Measurements from ENCODE around the gene ING5.
"Not testable (repeated sequence)": the region's sequence is repeated elsewhere in the genome, so short reads cannot be mapped to it uniquely, and the experiment has no call there.

Gene ING5

DNA sequence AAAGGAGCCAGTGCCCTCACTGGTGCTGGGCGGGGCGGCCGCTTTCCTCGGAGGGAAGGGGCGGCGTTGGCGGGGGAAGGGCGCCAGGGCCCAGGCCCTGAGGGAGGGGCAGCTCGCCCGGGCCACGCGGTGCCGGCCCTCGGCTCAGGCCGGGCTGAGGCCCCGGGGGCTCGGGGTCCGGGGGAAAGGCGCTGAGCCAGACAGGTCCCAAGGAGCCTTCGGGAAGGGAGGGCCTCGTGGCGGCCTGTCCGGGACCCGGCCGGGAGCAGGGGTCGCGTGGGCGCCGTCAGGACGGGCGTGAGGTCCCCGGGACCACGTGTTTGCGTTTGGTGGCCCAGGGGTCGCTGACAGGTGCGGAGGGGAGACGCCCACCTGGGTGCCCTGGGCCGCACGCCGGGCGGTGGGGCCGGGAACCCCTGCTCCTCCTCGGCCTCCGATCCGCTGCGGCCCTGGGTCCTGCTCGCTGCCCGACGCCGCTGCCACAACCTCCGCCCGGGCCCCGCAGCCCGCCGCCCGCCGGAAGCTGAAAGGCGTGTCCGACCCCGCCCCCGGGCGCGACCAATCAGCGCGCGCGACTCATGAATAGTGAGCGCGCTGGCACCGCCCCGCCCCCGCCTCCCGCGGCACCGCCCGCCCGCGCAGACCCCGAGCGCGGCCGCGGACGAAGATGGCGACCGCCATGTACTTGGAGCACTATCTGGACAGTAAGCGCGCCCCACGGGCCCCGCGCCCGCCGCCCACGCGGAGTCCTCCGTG, at the start of gene ING5:
Gene ING5, plus strand, starts transcription at position 641 of the 756 bp plus-strand sequence. Its CDS starts 27 bp downstream, at position 668.
- peak; percentile 95 to 99 for DNase-seq (ENCODE audit: low read depth in 2 of 2)

DNA sequence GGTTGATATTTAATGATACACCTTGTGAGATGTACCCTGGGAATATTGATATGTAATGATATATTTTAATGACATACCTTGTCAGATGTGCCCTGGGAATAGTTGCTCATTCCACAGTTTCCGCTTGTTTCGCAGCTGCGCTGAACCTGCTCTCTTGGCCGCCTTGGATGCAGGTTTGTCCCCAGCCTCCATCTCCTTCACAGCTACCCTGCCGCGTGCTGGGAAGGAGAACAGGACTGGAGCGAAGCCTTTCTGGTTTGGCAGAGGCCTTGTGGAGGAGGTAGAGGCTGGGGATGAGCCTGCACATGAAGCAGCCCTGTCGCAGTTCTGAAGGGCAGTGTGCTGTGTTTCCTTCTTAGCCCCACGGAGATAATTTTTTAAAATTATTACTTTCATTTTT, 49.7 kb upstream of the ING5 start:
- no peak for DNase-seq (ENCODE audit: low read depth in 2 of 2)

DNA sequence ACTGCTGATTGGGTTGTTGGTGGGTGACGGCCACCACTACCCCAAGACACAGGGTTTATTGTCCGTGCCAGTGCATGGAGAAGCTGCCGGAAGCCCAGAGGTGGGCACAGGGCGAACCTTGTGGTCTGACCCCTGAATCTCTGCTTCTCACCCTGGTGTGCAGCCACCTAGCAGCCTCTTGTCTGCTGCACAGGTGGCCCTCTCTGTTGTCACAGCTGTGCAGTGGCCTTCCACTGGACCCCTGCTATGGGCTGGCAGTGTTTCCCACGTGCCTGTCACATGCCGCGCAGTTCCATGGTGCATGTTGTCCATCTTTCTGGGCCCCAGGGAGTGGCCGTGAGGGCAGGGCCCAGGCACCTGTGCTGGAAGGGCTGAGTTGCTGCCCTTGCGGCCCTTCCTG, 49.1 kb upstream of the ING5 start:
- DNase-seq (ENCODE audit: low read depth in 2 of 2), result no peak

DNA sequence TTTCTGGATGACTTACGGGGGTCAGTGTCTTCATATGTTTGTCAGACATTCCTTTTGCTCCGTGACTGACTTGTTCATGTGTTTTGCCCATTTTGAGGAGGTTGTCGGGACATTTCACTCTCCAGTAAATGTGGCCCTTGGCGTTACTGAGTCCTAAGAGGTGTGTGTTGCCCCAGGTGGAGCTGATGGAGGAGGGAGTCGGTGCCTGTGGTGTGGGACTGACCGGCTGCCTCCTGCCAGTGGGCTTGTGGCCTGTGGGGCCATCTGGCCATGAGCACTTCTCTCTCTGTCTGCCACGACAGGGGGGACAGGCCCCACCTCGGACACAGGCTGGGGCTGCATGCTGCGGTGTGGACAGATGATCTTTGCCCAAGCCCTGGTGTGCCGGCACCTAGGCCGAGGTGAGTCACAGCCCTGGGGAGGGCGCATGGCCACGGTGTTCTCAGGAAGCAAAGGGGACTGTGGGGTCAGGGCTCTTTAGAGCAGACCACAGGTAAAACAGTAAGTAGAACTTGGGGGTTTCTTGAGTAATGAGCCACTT, 48.6 kb upstream of the ING5 start:
- no peak for DNase-seq (ENCODE audit: low read depth in 2 of 2)

DNA sequence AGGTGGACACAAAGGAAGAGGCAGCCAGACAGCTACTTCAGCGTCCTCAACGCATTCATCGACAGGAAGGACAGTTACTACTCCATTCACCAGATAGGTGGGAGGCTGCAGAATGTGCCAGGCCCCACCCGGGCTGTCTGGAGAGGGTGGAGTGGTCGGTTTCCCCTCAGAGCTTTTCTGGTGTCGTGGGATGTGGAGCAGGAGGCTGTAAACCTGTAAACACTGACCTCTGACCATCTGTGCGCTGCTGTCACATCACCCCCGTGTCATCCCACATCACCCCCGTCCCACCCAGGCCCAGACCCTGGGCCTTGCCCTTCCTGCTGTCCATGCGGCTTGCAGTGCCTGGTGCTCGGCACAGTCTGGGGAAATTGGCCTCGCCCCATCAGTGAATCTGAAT, 47.3 kb upstream of the ING5 start:
- no peak for DNase-seq (ENCODE audit: low read depth in 2 of 2)

DNA sequence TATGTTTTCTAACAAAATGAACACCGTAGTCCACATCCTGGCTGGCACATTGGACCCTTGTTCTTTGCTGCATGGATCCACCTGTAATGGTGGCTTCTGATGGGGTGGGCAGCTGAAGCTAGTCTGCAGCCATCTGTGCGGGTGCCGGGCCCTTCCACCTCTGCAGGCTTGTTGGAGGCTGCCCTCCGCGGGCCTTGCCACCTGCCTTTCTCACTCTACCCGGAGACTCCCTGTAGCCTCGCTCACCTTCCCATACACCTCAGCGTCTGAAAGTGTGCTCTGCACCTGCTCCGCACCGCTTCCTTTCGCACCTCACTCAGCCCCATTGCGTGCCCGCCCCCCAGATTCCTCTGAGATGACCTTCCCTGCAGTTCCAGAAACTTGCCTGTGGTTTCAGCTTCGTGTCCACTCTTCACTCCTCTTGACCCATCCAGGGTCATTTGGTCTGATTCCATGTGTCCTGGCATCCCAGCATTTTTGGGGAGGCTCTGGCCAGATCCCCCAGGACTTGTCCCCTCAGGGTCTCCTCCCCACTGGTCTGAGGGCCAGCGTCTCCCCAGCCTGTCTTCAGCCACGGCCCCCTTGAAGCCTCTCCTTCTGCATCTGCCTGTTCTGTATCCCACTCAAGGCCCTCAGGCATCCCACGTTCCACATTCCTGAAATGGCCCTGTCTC, 46.2 kb upstream of the ING5 start:
- DNase-seq (ENCODE audit: low read depth in 2 of 2), result no peak

DNA sequence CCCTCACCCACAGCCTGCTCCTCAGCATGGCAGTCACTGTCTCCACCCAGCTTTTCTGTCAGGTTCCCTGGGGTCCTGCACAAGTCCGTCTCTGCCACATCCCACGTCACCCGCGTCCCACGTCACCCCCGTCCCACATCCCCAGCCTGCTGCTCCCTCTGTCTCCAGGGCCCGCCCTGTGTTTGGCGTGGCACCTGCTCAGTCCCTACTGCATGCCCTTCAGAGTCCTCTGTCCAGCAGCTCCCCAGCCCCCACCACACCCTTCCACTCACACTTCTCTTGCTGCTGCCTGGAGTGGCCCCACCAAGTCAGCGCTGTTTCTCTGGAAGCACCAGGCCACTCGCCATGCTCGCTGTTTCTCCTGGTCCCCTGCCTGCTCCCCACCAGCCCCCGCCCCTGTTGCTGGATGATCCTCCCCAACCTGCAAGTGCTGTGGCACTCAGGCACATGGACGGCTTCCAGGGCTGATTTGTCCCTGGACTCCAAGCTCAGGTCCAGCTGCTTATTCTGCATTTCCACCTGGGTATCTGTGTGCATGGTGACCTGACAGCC, 45.6 kb upstream of the ING5 start:
- no peak for DNase-seq (ENCODE audit: low read depth in 2 of 2)

DNA sequence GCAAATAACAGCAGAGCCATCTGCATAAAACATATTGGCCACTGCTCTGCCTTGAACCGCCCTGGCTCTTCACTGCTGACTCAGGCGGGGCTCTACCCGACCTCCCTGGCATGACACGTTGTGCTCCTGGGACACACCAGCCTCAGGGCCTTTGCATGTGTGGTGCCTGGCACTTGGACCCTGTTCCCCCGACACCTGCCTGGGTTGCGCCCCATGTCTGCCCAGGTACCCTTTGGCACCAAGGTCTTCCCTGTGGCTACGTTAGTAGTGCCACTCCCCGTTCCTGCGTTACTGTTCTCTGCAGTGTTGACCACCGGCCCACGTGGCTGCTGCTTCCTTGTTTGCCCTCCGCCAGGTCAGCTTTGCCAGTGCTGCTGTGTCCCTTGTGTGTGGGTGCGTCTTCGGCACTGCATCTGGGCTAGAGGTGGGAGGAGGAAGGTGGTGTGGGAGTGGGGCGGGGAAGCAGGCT, 44.0 kb upstream of the ING5 start:
- no peak for DNase-seq (ENCODE audit: low read depth in 2 of 2)

DNA sequence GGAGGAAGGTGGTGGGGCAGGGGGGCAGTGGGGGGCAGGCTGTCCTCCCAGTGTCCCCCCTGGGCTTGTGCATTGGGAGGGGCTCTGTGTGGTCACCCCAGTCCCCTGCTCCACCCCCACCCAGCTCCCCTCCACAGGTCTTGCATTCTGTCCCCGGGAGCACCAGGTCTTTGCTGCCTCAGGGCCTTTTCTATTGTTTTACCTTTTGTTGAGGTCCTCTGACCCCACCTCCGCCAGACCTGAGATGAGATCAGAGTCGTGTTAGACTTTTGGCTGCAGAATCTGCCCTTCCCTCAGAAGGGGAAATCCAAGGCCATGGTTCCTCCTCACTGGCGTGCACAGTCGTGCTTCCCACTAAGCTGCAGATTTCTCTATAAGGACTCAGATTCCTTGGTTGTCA, 43.5 kb upstream of the ING5 start:
- no peak for DNase-seq (ENCODE audit: low read depth in 2 of 2)

DNA sequence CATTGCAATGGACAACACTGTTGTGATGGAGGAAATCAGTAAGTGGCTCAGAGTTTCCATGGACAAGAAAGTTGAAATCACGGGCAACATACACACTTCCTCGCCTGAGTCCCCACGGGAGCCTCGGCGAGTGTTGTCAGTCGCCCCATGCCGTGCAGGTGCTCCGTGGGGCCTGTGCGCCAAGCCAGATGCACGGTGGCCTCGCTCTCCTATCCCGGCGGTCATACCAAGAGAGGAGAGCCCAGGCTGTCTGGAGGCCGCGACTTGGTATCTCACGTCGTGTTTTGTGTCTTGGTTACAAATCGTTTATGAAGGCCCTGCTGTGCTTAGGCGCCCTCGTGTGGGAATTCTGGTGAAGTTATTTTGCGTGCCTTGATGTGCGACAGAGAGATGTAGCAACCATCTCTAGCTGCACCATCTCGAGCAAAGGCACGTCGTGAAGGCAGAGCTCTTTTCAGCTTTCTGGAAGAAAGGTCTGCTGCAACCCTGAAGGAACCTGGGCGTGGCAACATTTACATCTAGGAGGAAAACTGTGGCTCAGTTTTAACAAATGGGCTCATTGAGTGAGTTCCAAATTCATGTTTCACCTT, 42.6 kb upstream of the ING5 start:
- DNase-seq (ENCODE audit: low read depth in 2 of 2), result peak; percentile 5 to 22

DNA sequence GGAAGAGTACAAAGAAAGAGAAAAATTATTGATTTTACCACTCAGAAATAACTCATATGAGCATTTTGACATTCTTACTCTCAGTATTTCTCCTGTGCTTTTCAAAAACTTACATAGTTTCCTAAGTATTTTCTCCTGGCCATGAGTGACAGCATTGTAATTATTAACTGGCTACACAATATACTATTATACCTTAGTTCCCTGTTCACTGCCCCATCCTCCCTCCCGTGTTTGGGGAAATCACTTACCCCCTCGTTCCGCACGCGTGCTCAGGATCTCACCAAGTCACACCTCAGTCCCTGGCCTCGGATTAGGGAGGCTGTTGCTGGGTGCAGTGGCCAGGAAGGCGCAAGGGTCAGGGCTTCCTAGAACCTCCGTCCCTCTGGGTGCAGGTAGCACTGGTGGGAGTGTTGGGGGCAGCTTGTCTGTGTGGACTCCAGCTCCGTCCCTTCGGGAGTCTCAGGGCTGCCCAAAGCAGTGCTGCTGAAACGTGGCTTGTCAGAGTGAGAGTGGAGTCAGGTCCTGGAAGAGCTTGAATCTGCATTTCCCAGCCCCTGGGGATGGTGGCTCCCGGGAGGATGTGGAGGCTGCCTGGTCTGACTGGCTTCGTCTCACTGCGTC, 41.1 kb upstream of the ING5 start:
- DNase-seq (ENCODE audit: low read depth in 2 of 2), result no peak

DNA sequence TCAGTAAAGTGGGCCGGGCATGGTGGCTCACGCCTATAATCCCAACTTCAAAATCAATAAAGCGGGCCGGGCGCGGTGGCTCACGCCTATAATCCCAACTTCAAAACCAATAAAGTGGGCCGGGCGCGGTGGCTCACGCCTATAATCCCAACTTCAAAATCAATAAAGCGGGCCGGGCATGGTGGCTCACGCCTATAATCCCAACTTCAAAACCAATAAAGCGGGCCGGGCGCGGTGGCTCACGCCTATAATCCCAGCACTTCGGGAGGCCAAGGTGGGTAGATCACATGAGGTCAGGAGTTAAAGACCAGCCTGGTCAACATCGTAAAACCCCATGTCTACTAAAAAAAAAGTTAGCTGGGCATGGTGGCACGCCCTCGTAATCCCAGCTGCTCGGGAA, 39.1 kb upstream of the ING5 start:
- not testable (repeated sequence) for DNase-seq (ENCODE audit: low read depth in 2 of 2)

DNA sequence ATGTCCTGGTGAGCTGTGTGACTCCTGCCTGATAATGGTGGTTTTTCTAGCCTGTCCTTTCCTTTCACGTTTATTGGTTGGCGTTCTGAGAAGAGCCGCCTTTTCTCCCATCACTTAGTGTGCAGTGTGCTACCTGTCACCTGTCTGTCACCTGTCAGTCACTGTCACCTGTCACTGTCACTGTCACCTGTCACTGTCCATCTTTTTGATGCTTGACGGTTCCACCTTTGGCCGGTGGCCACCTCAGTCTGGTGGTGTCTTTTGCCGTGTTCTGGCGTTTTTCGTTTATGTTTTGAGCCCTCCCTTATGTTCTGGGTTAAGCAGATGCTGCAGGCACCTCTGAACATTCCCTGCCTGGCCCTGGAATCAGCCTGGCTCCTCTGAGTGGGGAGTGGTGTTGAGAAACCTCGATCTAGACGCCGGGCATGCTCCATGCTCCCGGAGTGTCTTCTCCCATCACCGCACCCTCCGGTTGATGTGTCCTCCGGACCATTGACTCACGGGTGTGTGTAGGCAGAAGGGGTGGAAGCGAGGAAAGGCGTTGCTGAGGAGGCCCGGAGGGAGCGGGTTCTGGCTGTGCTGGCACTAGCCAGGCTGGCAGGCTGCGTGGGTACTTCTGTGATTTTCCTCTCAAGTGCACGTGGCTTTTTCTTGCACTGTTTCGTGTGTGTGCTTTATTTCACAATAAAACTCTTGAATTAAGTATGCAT, 36.0 kb upstream of the ING5 start:
- DNase-seq (ENCODE audit: low read depth in 2 of 2), result no peak

DNA sequence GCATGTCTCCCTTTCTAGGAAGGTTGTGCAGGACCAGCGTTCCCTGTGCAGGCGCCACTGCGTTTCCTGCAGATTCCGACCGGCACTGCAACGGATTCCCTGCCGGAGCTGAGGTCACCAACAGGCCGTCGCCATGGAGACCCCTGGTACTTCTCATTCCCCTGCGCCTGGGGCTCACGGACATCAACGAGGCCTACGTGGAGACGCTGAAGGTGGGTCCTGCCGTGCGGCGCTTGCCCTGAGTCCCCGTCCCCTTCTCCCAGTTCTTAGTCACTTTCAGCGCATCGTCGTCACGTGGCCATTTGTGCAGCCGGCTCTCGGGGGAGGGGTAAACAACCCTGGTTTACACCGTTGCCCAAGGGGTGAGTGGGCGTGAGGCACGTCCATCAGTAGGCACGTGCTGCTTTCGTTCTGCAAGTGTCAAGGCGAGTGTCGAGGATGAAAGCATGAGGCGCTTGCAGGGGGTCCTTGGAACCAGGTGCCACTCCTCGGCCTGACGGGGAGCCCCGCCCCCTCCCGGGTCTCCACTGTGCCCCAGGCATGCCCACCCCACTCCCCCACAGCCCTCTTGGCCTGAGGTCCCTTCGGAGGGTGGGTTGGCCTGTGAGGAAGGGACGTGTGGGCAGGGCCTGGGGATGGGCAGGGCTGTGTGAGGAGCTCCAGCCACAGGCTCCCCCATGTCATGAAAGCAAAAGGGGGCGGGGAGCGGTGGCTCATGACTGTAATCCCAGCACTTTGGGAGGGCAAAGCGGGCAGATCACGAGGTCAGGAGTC, 35.0 kb upstream of the ING5 start:
- DNase-seq (ENCODE audit: low read depth in 2 of 2), result no peak

DNA sequence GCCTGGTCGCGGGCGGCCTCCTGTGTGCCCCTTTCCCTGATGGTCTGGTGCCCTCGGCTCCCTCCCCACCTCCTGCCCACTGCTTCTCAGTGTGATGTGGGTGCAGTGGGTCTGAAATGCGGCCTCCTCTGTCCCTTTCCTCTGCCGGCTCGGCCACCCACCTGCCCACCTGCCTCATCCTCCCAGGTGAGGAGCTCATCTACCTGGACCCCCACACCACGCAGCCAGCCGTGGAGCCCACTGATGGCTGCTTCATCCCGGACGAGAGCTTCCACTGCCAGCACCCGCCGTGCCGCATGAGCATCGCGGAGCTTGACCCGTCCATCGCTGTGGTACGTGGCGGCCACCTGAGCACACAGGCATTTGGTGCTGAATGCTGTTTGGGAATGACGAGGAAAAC, 33.5 kb upstream of the ING5 start:
- DNase-seq (ENCODE audit: low read depth in 2 of 2), result no peak

DNA sequence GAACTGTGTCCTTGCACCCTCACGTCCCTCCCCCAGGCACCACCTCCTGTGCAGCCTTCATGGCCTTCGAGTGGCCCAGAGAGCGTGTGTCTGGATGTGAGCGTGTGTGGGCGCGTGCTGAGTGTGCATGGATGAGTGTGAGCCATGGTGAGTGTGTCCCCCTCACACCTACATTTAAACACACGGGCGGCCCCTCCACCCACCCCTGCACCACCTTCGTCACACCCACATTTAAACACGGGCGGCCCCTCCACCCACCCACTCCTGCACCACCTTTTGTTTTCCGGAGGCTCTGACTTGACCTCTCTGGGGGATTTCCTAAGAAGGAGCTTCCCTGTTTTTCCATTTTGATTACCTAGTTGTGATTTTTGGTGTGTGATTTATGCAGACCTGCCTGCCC, 33.0 kb upstream of the ING5 start:
- DNase-seq (ENCODE audit: low read depth in 2 of 2), result no peak

DNA sequence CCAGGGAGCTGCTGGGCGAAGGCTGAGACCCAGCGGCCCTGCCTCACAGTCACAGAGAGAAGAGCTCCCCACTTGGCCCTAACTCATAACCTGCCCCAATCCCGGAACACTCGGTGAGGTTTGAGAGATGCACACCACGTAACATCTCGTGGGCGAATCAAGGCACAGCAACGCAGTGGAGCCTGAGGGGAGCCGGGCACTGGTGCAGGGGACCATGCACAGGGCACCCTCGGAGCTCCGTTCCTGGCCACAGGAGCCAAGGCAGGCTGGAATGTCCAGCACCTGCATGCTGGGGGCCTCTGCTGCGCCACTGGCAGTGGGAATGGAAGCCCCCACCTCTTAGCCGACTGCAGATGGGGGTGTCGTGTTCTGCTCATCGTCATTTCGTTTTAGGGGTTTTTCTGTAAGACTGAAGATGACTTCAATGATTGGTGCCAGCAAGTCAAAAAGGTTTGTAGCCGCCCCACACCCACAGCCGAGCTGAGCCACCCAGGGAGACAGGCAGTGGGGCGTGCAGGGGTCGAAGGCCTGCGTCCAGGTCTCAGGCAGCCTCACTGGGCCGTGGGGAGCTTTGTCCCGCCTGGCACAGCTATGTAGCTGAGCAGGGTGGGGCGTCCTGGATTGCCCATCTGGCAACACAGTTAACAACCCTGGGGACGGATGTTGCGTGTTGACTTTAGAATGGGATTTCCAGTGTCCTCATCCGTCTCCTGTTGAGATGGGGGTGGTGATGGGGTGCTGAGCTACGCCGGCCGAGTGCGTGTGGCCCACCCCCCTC, 31.3 kb upstream of the ING5 start:
- no peak for DNase-seq (ENCODE audit: low read depth in 2 of 2)

DNA sequence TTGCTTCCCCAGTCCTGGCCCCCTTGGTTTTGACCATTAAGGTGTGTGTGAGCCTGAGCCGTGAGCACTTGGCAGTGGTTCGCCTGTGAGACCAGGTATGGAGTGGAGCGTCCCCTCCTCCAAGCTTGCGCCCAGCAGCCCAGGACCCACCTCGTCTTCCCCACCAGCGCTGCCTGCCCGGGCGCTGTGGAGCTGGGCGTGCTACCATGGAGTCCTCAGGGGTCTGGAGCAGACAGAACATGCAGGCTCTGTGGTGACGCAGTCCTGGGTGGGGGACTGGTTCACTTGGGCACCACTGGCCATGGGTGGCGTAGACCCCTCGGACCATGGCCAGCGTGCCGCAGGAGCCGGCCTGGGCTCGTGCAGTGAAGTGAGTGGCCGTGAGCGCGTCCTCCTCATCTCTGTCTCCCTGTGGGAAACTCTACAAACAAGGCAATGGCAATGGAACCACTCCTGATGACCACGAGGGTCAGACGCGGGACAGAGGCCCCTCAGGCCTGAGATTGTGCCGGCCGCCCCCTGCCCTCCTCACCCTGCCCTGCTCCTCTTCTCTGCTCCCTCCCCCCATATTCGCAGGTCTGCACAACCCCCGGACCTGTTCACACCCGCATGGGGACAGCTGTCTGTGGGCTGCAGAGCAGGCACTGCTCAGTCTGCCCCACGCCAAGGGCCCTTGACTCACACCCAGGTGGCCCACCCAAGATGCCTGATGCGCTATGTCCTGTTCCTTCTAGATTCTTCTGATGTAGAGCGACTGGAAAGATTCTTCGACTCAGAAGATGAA, 30.2 kb upstream of the ING5 start:
- no peak for DNase-seq (ENCODE audit: low read depth in 2 of 2)

Data from stimulated activated CD4-positive, alpha-beta T cell treated with anti-CD3 and anti-CD28 coated beads, Interleukin-1b, Interleukin-23, amount 100 ng/mL, for 4 hours (primary cell).